ENCODE data around the gene XYLT1.

The XYLT1 gene

DNA sequence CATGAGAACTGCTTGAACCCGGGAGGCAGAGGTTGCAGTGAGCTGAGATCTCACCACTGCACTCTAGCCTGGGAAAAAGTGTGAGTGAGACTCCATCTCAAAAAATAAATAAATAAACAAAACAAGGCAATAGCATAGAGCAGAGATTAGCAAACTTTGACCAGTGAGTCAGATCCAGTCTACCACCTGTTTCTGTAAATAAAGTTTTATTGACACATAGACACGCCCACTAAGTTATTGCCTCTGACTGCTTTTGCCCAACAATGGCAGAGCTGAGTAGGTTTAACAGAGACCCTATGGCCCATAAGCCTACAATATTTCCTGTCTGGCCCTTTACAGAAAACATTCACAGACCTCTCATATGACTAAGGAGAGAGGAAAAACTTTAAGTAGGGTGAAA is 44.3 kb downstream of the XYLT1 start:
- H3K4me3 ChIP-seq (ENCODE audit: severe bottlenecking) = no peak overlapping the region
- no peaks in the 10 kb centered on the region for H3K36me3 ChIP-seq (ENCODE audit: low read depth)
- no peaks in the 10 kb centered on the region for H3K27me3 ChIP-seq (ENCODE audit: insufficient read depth, poor library complexity, severe bottlenecking)
- no peaks in the 10 kb centered on the region for H3K9me3 ChIP-seq (ENCODE audit: severe bottlenecking)
- TF ChIP-seq, protein P1, sequence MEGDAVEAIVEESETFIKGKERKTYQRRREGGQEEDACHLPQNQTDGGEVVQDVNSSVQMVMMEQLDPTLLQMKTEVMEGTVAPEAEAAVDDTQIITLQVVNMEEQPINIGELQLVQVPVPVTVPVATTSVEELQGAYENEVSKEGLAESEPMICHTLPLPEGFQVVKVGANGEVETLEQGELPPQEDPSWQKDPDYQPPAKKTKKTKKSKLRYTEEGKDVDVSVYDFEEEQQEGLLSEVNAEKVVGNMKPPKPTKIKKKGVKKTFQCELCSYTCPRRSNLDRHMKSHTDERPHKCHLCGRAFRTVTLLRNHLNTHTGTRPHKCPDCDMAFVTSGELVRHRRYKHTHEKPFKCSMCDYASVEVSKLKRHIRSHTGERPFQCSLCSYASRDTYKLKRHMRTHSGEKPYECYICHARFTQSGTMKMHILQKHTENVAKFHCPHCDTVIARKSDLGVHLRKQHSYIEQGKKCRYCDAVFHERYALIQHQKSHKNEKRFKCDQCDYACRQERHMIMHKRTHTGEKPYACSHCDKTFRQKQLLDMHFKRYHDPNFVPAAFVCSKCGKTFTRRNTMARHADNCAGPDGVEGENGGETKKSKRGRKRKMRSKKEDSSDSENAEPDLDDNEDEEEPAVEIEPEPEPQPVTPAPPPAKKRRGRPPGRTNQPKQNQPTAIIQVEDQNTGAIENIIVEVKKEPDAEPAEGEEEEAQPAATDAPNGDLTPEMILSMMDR (IDR thresholded peaks at IDR 0.05; ENCODE audit: poor library complexity, severe bottlenecking) = no peak
- no peaks in the 10 kb centered on the region for H3K4me1 ChIP-seq (ENCODE audit: insufficient read depth, poor library complexity, severe bottlenecking)
- DNase-seq (ENCODE audit: low spot score) (no peak), ATAC-seq (ENCODE audit: low read depth) (no peak)
- H3K27ac ChIP-seq (ENCODE audit: poor library complexity, severe bottlenecking) = no peak overlapping the region

DNA sequence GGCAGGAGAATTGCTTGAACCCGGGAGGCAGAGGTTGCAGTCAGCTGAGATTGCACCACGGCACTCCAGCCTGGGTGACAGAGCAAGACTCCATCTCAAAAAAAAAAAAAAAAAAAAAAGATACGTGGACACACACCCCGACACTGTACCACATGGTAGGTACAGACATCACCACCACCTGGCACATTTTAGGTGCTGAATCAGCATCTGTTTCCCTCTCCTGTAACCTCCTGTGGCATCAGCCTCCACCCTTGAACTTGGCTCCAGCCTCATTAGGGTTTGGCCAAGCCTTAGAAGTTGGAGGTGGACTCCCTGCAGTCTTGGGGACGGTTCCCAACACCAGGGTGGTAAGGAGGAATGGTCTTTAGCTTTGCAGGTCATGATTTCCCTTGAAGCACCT is 46.0 kb downstream of the XYLT1 start:
- H3K27ac ChIP-seq (ENCODE audit: poor library complexity, severe bottlenecking) = no peak overlapping the region
- DNase-seq (ENCODE audit: low spot score) (no peak), ATAC-seq (ENCODE audit: low read depth) (no peak)
- H3K4me1 ChIP-seq (ENCODE audit: insufficient read depth, poor library complexity, severe bottlenecking) = no peaks in the 10 kb centered on the region
- no peaks in the 10 kb centered on the region for H3K27me3 ChIP-seq (ENCODE audit: insufficient read depth, poor library complexity, severe bottlenecking)
- H3K4me3 ChIP-seq (ENCODE audit: severe bottlenecking) = no peak overlapping the region
- no peaks in the 10 kb centered on the region for H3K36me3 ChIP-seq (ENCODE audit: low read depth)
- no peaks in the 10 kb centered on the region for H3K9me3 ChIP-seq (ENCODE audit: severe bottlenecking)
- TF ChIP-seq, protein P1 (IDR thresholded peaks at IDR 0.05; ENCODE audit: poor library complexity, severe bottlenecking) = no peak

DNA sequence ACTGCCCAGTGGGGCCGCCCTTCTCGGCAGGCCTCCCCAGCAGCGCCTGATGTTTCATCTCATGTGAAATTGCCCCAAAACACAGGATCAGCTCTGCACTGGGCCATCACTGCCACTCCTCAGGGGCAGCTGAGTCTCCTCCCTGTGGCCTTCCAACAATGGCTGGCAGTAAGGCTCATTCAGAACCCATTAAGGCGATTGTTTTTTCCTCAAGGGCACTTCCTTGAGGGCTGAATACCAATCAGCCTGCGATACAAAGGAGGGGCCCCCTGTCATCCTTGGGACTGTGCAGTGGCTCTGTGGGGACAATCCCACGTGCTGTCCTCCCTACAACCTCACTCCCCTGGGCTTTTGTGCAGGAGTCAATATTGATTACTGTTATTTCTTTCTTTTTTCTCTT is 47.5 kb downstream of the XYLT1 start:
- H3K27ac ChIP-seq (ENCODE audit: poor library complexity, severe bottlenecking) = no peak overlapping the region

DNA sequence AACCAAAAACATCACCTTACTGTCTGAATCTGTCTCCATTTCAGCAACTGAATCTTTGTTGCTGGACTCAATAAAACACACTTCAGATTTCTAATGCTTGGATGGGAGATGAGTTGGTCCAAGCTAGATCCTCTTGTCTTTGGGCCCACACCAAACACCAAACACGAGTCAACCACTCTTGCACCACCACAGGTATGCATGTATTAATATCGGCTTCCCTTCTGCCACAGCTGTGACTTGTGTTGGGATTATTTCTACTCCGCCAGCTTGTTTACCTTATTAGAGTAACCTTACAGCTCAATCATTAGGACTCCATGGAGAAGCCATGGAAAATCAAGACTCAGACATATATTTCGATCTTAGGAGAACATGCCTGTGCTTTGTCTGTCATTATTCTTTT is 49.9 kb downstream of the XYLT1 start:
- TF ChIP-seq, protein P1 (IDR thresholded peaks at IDR 0.05; ENCODE audit: poor library complexity, severe bottlenecking) = no peak
- Histone ChIP-seq H3K4me3 (ENCODE audit: severe bottlenecking) (no peak overlapping the region), H3K4me1 (ENCODE audit: insufficient read depth, poor library complexity, severe bottlenecking) (no peaks in the 10 kb centered on the region), H3K36me3 (ENCODE audit: low read depth) (no peaks in the 10 kb centered on the region), H3K9me3 (ENCODE audit: severe bottlenecking) (no peaks in the 10 kb centered on the region), H3K27ac (ENCODE audit: poor library complexity, severe bottlenecking) (no peak overlapping the region), H3K27me3 (ENCODE audit: insufficient read depth, poor library complexity, severe bottlenecking) (no peaks in the 10 kb centered on the region)
- ATAC-seq (ENCODE audit: low read depth) (peak; percentile 66; the same call in 1 of the 3 replicates), DNase-seq (ENCODE audit: low spot score) (no peak)

More for the DNA sequence above, 47.5 kb downstream of the XYLT1 start:
- no peaks in the 10 kb centered on the region for H3K36me3 ChIP-seq (ENCODE audit: low read depth)
- no peaks in the 10 kb centered on the region for H3K9me3 ChIP-seq (ENCODE audit: severe bottlenecking)
- no peaks in the 10 kb centered on the region for H3K4me1 ChIP-seq (ENCODE audit: insufficient read depth, poor library complexity, severe bottlenecking)
- H3K4me3 ChIP-seq (ENCODE audit: severe bottlenecking) = no peak overlapping the region
- no peak for ATAC-seq (ENCODE audit: low read depth)
- DNase-seq (ENCODE audit: low spot score) = no peak
- TF ChIP-seq, protein P1 (IDR thresholded peaks at IDR 0.05; ENCODE audit: poor library complexity, severe bottlenecking) = no peak
- no peaks in the 10 kb centered on the region for H3K27me3 ChIP-seq (ENCODE audit: insufficient read depth, poor library complexity, severe bottlenecking)

DNA sequence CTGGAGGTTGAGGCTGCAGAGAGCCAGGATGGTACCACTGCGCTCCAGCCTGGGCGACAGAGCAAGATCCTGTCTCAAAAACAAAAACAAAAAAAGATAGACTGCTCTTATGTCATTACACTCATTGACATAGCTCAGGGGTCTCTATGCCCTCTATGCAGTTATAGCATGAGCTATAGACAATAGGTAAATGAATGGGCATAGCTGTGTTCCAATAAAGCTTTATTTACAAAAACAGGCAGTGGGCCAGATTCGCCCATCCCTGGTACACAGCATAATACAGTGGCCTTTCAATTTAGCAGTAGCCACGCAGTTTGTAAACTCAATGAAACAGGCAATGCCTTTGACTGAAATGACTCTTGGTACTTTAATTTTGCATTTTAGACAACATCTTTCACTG is 51.5 kb downstream of the XYLT1 start:
- TF ChIP-seq, protein P1 (IDR thresholded peaks at IDR 0.05; ENCODE audit: poor library complexity, severe bottlenecking) = no peak
- Histone ChIP-seq H3K4me1 (ENCODE audit: insufficient read depth, poor library complexity, severe bottlenecking) (no peaks in the 10 kb centered on the region), H3K4me3 (ENCODE audit: severe bottlenecking) (no peak overlapping the region), H3K9me3 (ENCODE audit: severe bottlenecking) (no peaks in the 10 kb centered on the region), H3K27ac (ENCODE audit: poor library complexity, severe bottlenecking) (no peak overlapping the region), H3K27me3 (ENCODE audit: insufficient read depth, poor library complexity, severe bottlenecking) (no peaks in the 10 kb centered on the region), H3K36me3 (ENCODE audit: low read depth) (no peaks in the 10 kb centered on the region)
- no peak for ATAC-seq (ENCODE audit: low read depth)
- DNase-seq (ENCODE audit: low spot score) = no peak
